Mucosa of gallbladder (tissue), 1 donor: ENCODE measurements around the gene PFKL. TPM values are rescaled to one million over a fixed set of nuclear protein-coding genes. Genes with fewer than 3 reads are reported as not detected.
"Not testable (repeated sequence)": the region's sequence is repeated elsewhere in the genome, so short reads cannot be mapped to it uniquely, and the experiment has no call there.

Experiments used
- DNase-seq: peaks from one replicate; pipeline ENCODE4 v3.0.0-alpha.2; 2020; ENCODE audit warnings: low spot score
- total RNA-seq: library from RNA; stranded (reverse); gene quantifications from one replicate; pipeline ENCODE4 v1.2.1, GENCODE V29; 2021
- donor health status: DM: no; HTN: no; CAD: no.

PFKL gene
- total RNA-seq, 1 donor from 2014 or later = 319 TPM

DNA sequence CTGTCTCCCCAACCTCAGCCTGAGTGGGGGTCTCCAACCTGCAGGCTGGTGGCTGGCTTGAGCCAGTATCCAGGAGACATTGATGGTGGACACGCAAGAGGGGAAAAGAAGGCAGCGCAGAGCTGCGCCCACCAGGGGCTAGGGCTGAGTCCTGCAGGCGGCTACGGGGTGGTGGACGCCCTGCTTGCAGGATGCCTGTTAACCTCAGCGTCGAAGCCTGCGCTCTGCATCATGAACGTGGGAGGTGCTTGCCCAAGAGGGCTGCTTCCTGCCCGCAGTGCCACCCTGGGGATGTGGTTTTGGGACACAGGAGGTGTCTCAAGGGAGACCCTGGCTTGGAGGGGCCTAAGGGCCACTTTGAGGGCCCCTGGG, 27.7 kb downstream of the PFKL start:
- DNase-seq = no peak

DNA sequence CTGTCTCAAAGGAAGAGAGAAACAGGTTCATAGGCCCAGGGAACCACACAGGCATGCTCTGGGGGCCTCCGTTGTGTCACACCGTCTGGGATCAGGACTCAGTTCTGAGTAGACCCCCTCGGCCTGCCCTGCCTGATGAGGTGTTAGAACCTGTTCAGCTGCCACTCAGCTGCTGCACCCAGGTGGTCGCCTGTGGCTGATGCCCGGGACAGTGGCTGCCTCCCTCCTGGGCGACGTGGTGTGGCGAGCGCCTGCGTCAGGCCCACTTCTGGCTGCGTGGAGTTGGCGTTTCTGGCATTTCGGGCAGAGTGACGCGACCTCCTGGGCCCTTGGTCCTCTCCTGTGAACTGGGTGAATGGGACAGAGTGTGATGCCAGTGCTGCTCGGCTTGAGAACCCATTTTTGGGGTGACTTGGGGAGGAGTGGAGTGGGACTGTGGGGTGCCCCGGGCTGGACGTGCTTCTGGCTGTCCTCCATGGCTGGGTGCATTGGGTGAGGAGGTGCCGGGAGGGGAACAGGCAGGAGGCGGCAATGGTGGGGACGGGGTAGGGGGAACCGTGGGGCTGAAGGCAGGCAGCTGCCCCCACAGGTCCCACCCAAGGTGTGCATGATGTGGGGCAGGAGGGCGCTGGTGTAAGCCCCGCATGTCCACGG, 28.5 kb downstream of the PFKL start:
- DNase-seq = no peak

DNA sequence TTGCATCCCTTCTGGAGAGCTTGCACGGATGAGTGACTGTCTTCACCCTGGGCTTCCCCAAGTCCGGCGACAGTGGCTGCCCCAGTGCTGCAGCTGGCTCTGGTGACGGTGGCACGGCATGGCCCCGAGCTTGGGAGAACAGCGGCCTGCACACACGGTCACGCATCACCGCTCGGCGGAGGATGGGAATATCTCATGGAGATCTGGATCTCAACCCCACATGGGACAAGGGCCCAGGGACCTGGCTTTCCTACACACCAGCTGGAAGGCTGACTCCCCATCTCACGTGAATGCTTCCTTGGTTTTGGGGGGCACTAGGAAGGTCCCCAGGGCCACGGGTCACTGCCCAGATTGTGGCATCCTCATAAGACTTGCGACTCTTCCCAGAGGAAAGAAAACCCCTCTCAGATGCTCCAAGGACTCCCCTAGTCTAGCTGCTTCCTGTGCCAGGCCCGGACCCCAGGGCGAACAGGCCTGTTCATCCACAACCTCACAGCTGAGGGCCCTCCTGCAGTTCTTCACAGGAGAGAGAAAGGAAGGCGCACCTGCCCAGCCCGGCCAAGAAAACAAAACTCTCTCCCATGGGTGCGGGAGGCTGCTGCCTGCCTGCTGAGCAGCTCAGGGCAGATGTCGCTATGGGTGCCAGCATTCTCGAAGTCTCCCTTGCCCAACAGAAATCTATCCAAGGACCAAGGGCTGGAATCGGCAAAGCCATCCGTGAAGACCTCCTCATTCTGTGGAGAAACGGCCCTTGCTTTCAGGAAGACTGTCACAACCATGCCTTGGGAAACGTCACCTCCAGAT, 29.4 kb downstream of the PFKL start:
- DNase-seq = no peak

DNA sequence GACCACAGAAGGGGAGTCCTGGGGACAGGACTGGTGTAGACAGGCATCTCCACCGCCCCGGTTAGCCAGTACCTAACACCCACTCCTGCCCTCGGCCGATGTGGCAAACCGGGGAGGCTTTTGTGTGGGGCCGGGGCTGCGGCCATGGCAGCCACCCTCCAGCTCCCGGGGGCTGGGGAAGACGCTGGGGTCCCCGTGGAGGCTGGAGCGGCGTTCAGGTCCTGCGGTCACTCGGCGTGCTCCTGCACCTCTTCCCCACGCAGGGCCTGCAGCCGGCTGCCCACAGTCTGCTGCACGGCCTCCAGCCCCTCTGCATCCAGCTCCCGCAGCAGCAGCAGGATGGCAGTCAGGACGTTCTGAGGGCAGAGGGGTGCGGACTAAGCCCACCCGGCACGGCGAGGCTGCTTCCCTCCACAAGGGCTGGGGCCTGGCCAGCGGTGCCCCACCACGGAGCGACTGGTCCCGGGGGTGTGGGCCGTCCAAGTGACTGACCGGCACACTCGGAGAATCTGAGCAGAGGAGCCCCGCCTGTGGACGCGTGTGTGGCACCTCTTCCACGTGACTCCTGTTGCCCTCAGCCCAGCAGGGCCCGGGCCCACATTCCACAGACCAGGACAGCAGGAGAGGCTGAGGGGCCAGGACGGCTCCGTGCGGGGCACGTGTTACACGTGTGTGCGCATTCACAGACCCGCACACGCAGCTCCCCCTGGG, 30.3 kb downstream of the PFKL start:
- DNase-seq = no peak

DNA sequence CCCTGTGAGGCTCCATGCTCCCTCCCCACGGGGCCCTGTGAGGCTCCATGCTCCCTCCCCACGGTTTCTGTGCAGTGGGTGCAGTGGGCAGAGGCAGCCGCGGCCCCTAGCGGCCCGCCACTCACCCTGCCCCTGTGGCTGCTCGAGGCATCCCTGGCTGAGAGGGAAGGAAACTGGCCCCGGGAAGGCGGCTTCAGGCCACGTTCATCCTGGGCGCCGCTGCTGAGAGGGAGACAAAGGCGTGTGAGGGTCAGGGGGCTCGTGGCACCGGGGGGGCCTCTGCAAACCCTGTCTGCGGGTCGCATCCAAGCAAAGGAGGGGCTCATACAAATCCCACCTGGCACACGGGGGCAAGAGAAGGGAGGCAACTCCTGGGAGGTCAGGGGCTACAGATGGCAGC, 30.8 kb downstream of the PFKL start:
- DNase-seq = no peak

DNA sequence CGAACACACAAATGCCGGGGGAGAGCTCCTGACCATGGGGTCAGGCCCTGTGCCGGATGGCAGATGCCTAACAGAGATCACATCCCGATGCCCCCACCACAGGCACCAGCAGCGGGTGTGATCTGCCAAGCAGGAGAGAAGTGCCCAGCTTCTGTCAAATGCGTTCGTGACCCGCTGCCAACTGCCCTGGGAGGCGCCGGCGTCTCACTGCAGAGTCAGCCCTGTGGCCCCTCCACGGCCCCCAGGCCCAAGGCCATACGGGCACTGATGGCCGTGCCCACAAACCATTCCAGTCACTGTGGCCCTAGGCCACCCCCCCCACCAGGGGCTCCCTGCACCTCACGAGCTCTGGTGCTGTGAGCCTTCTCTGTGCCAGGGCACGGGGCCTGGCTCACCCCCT, 31.4 kb downstream of the PFKL start:
- no peak for DNase-seq

DNA sequence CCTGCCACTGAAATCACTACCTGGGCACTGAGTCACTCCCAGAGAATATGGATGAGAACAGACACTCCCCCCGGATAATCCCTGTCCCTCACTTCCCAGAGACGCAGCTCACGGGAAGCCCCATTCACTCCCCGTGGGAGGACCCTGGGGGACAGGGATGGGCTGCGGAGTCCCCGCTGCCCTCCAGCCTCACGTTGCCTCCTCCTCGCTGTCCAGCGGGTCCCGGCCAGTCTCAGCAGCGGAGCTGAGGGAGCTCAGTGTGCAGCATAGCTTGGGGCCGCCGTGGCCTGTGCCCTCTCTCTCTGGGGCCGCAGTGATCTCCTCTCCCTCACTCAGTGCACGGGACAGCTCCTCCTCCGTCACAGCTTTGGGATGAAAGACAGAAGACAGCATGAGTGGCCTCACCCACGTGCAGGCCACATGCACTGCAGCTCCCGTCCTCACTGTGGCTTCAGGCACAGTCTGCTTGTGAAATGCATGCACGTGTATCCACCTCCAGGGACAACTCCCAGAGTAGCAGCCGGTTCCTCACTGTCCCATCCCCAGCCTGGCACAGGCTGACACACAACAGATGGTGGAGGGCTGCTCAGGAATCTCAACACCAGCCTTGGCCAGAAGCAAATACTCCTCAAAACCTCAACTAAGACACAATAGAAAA, 31.9 kb downstream of the PFKL start:
- DNase-seq = no peak

DNA sequence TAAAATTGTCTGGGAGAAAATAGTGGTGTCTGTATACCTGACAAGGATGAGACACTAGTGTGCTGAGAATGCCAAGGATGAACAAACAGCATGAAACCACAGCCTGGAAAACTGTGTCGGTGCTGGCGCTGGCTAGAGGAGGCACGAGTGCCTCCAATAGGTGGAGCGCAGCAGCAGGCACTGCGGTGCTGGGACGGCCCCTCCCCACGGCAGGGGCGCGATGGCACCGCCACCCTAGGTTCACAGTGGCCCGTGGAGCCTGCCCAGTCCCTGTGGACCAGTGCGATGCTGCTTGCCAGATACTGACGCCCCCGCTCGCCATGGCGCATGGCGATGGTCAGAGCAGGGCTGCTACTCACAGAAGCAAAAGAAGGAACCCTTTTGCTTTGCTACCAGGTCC, 32.5 kb downstream of the PFKL start:
- DNase-seq = no peak

DNA sequence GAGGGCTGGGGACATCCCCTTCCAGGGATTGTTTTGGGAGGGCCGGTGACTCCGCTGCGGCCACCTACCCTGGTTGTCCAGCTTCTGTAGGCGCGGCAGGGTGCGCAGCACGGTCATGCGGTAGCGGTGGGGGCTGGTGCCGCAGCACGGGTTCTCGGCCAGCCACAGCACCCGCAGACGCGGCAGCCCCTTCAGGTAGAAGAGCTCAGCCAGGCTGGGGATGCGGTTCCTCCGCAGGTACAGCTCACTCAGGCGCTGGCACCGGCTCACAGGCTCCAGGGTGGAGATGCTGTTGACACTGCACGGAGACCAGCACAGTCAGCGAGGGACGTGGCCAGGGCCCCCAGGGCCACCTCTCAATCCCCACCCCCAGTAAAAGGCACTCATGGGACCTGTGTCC, 33.1 kb downstream of the PFKL start:
- no peak for DNase-seq

DNA sequence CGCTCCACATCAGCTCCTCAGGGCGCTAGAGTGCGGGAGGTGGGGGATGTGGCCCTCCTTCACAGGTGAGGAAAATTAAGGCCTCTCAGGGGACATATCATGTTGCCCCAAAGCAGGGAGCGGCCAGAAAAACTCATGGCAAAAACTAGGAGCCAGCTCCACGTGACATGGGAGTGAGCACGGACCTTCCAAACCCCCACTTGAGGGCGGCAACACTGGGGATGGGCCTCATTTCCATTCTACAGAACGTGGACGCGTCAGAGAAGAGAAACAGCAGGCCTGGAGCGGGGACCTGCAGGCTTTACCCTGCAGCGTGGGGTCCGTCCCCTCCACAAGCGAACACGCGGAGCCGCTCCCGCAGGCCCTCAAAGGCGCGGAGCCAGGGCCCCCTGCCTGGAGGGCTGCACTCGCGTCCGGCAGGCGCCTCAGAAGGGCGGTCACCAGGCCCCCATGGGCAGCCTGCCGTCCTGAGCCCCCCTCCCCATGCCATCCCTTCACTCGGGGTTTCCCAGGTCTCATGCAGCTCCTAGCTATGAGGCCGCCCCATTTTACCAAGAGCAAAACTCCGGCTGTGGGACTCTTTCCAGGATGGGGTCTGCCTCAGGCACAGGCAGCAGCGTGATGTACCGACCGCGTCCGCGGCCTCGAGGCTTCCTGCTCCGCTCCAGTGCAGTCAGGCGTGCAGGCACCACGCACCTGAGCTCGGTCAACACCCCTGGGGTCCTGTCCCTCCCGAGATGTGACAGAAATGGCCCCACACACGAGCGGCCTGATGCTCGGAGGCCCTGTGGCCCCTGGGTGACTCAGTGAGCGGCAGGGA, 33.9 kb downstream of the PFKL start:
- no peak for DNase-seq

DNA sequence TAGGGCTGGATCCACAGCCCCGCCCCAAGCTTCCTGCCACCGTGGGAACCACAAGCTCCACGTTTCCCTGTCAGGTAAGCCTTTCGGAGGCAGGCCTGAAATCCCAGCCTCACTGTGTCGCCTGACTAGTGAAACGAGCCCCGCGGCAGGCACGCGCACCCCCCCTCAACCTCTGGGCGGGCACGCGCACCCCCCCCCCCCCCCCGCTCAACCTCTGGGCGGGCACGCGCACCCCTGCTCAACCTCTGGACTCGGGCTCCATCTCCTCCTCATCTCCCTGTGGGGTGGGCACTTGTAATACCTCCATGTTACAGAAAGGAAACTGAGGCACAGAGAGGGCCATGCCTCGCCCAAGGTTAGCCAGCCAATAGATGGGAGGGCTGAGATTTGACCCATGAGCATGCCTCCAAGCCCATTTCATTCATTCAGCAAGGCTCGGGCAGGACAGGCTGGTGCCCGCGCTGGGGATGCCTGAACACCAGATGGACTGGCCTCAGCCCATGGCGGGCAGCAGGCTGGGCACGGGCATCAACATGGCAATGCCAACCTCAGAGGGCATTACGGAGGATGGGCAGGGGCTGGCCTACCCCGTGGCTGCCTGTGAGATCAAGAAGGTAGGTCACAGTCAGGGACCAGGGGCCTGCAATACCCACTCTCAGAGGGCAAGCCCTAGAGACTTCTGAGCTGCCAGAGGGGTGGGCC, 34.6 kb downstream of the PFKL start:
- DNase-seq = no peak

DNA sequence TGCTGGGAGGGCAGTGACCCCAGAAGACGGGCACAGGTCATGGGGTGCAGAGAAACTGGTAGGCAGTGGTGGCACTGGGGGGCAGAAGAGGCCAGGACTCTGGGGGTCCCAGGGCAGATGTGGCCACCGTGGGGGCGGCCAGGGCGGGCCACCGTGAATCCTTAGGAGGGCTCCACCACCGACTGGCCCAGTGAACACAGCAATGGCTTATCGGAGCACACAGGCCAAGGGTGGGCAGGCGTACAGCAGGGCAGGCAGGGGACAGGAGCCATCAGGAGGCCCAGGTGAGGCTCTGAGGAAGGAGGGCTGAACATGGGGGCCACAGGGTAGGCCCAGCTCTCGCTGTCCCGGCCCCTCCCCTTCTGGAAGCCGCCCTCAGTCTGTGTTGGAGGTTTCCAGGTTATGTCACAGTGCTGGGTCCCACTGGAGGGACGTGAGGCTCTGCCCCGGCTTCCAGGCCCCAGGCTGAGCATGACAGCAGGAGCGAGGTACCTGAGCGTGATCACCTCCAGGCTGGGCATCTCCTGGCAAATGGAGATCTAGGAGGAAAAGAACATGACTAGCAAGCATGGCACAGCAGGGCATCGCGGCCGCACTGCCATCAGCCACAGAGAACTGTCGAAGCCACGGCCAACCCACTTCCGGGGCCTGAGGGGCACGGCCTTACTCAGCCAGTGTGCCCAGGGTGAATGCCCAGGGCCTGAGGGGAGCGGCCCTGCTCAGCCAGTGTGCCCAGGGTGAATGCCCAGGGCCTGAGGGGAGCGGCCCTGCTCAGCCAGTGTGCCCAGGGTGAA, 35.6 kb downstream of the PFKL start:
- no peak for DNase-seq

DNA sequence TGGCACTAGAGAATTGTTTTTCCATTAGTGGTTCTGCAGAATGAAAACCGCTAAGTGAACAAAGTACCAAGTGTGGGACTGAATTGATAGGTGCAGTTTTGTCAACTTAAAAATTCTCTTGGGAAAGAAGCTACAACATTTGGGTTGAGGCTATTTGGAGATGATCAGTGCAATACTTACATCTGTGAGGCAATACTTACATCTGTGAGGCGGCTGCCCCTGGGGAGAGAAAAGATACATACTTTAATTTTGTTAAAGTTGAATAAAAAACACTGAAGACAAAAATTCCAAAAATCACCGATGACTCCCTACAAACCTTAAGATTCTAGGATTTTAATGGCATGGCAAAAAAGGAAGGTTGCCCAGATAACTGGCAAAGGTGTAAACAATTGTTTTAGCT, 37.6 kb downstream of the PFKL start:
- no peak for DNase-seq

DNA sequence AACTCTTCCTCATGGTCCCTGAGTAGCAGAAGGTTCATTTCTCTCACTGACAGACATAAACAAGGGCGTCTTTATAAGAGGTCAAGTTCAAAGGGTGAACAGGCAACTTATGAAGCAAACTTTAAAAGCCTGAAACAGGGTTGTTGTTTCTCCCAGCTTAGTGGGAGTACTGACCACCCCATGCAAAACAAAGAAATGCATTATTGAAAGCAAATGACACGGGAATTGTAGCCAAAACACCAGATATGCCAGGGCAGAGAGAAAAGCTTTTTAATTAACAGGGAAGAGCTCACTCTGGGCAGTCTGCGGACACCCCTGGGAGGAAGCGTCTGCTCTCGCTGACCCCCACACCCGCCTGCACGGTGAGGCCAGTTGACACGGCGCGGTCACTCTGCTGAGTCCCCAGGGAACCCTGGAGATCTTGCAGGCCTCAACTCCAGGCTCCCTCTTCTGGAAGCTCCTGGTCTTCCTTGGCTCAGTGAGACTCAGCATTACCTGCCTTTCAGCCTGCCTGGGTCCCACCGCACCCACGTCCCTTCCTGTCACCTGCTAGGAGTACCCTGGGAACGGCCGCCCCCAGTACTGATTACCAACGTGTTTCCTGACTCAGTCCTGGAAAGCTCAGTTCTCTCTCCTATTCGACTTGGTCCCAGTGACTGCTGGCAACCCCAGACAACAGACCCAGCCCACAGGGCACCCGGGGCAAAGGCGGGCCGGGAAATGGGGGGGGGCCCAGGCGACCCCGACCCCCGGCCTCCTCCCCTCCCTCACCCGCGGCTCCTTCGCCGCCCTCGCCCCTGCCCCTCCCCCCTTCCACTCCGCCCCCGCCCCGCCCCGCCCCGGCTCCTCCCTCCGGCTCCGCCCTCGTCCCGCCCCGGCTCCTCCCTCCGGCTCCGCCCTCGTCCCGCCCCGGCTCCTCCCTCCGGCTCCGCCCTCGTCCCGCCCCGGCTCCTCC, 38.4 kb downstream of the PFKL start:
- DNase-seq = peak; percentile 67

DNA sequence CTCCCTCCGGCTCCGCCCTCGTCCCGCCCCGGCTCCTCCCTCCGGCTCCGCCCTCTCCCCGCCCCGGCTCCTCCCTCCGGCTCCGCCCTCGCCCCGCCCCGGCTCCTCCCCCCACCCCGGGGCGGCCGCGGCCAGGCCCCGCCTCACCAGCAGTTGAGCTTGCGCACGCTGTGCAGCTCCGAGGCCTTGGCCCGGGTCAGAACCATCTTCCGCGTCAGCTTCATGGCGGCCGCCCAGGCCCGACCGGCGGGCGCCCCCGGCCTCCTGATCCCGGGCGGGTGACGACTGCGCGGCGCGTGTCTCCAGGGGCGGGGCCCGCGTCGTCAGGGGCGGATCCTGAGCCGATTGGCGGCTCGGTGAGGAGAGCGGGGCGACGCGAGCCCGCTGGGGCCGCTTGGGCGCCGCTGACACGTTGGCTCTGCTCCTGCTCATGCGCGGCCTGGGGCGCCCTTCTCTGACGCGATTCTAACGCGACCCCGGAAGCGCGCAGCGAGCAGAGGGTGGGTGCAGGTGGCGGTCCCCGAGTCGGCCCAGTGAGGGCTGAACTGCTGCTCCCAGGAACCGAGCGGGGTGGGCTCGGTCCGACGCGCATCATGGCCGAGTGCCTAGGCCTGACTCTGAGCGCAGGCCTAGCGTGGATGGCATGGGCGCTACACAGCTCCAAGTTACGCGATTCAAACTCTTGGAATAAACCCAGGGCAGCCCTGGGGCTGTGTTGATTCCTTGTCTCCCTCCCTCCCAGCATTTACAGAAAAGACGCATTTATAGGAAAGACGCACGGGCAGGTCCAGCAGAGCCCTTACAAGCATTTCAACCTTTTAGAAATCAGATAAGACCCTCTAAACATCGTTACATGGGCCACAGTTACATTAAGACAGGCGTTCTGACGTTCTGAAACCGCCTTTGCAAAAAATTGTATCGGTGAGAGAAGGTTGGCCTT, 39.4 kb downstream of the PFKL start, which contains the start of gene CFAP410:
TSS of gene CFAP410 (minus strand) at position 420 of the 940 bp plus-strand sequence. CDS start at position 224, 196 bp downstream.
- peak; percentile 96 for DNase-seq

DNA sequence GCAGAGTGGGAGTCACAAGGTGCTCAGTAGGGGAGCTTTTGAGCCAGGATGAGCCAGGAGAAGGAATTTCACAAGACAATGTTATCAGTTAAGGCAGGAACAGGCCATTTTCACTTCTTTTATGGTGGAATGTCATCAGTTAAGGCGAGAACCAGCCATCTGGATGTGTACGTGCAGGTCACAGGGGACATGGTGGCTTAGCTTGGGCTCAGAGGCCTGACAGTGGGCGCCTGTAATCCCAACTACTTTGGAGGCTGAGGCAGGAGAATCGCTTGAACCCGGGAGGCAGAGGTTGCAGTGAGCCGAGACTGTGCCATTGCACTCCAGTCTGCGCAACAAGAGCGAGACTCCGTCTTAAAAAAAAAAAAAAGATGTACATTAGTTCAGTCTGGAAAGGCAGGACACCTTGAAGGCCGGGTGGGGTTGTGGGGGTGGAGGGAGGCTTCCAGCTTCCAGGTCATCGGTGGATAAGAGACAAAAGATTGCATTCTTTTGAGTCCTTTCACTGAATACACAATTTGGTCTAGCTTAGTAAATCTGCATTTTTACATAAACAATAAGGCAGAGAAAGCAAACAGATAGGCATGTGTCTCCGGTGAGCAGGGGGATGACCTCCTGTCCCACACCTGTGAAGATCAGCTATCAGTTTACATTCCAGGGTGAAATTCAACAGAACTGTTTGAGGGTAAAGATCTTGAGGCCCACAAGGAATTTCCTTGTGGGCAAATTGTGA, 42.0 kb downstream of the PFKL start:
- DNase-seq = not testable (repeated sequence)

DNA sequence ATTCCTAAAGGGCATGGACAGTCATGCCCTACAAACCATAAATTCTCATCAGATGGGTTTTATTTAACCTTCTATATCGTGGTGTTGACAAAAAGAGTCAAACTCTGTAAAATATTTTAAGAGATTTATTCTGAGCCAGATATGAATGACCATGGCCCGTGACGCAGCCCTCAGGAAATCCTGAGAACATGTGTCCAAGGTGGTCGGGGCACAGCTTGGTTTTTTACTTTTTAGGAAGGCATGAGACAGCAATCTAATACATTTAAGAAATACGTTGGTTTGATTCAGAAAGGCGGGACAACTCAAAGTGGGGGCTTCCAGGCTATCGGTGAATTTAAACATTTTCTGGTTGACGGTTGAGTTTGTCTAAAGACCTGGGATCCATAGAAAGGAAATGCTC, 43.1 kb downstream of the PFKL start:
- not testable (repeated sequence) for DNase-seq
